Endometrial microvascular endothelial cells (primary cell): ENCODE measurements around the gene PITHD1. TPM values are rescaled to one million over a fixed set of nuclear protein-coding genes. Genes with fewer than 3 reads are reported as not detected.
"Not testable (repeated sequence)": the region's sequence is repeated elsewhere in the genome, so short reads cannot be mapped to it uniquely, and the experiment has no call there.

Experiments
- in situ Hi-C: cut with HindIII; loops from 2 replicates; pipeline ENCODE4 v1.10.0; 2017; ENCODE audit warnings: low sequenced_read_pairs, low pct_unique_long_range_greater_than_20kb; ENCODE audit errors: inconsistent ontology term
- total RNA-seq: library from RNA; depleted of rRNA; stranded (reverse); fragments of >200 nt; gene quantifications from one replicate; pipeline ENCODE4 v1.2.3, GENCODE V29; 2015; ENCODE audit errors: inconsistent ontology term

Gene PITHD1
- total RNA-seq, 1 donor from 2014 or later, result 57.3 TPM

DNA sequence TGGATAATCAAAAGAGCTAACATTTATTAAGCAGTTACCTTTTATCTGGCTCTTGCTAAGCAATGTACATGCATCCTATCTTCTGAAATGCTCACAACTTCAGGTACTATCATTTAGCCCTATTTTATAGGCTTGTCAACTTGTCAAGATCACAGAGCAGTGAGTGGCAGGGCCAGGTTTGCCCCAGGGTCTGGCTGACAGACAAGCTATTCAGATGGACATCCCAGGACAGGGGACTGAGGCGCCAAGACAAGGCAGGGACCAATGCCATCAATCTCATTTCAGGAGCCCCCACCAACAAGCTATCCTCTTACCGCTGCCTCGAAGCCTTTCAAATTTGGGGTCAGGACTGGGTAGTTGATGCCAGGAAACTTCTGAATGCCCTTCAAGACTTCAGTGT lies 38.1 kb downstream of the PITHD1 start:
- in situ Hi-C loops, result no loop called here

DNA sequence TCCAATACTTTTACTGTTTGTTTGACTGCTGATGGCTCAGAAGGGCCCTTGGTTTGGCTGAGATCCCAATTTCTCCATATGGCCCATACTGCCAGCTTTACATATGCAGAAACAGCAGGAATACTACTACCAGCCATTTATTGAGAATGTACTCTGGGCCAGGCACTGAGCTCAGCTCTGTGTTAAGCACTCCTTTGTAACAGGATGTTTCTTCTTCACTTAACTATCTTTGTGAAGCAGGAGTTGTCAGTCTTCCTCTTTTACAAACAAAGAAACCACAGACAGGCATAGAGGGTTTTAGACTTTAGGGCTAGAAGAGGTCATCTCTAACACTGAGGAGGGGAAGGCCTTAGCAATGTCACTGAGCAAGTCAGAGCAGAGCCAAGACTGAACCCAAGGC lies 38.7 kb downstream of the PITHD1 start:
- in situ Hi-C loops, result no loop called here

DNA sequence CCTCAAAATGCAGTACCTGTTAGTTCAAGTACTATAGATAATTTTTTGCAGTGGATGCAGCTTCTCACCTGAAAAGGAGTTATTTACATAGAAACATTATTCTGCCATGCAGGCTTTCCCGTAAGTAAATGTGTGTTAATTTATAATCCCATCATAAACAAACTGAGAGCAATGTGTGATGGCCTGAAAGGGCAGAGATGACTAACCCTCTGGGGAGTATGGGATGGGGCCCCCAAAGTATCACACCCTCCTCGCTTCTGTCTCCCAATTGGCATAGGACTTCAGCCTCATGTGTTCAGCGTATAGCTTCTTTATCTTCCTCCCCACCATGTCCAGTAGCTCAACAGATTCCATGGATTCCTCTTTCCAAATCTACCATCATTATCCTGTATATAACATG lies 39.4 kb downstream of the PITHD1 start:
- in situ Hi-C loops, result no loop called here

DNA sequence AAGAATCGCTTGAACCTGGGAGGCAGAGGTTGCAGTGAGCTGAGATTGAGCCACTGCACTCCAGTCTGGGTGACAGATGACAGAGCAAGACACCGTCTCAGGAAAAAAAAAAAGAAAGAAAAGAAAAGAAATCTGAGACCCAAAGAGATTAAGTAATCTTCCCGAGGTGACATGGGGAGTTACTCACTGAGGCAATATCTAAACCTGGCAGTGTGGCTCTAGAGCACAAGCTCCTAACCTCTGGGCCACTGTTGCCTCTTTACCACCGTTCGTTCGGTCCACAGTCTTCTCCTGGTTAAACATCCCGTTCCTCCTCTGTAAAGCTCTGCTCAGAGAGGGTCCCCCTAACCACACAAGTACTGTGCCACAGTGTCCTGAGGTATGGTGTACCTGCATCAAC lies 45.5 kb downstream of the PITHD1 start:
- in situ Hi-C loops, result no loop called here

DNA sequence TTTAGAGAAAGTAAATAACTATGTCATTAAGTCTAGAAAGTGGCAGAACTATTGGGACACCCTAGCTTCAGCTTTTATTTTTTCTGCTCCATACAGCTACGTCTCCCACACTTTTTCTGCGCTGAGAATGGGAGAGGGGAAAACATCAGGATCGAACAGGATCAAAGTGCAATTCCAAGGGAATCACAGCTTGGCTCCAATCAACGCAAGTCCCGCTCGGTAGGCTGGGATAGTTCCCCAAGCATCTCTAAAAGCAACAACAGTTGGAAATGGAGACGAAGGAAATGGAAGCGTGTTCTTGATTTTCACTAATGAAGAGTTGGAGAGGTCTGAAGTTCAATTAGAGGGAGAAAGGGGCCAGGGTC lies 46.5 kb downstream of the PITHD1 start:
- in situ Hi-C loops, result no loop called here

DNA sequence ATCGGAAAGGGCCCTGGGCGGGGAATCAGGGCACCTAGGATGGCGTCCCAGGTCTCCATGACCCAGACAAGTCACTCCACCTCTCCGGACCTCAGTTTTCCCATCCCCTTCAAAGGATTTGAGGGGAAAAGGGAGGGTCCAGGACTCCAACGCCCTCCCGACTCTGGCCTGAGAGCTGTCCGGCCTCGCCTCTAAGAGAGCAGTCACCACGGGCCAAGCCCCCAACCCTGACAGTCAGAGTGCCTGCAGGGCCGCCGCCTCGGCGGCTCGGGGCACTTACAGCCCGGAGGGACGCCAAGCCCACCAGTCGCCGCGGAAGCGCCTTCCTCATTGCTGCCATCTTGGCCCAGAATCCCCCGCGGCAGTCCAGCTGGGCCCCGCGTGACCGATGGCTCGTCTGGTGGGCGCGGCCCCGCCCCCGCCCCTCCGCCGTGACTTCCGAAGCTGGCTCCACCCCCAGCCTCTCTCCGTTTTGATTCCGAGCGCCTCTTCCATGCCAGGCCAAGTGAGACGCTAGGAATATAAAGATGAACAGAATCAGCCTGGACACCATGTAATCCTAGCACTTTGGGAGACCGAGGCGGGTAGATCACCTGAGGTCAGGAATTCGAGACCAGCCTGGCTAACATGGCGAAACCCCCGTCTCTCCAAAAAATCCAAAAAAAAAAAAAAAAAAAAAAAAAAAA lies 47.0 kb downstream of the PITHD1 start, which contains the start of gene HMGCL:
TSS of gene HMGCL (minus strand) at position 354 of the 686 bp plus-strand sequence. CDS start at position 340, 14 bp downstream.
- in situ Hi-C loops, result no loop called here

DNA sequence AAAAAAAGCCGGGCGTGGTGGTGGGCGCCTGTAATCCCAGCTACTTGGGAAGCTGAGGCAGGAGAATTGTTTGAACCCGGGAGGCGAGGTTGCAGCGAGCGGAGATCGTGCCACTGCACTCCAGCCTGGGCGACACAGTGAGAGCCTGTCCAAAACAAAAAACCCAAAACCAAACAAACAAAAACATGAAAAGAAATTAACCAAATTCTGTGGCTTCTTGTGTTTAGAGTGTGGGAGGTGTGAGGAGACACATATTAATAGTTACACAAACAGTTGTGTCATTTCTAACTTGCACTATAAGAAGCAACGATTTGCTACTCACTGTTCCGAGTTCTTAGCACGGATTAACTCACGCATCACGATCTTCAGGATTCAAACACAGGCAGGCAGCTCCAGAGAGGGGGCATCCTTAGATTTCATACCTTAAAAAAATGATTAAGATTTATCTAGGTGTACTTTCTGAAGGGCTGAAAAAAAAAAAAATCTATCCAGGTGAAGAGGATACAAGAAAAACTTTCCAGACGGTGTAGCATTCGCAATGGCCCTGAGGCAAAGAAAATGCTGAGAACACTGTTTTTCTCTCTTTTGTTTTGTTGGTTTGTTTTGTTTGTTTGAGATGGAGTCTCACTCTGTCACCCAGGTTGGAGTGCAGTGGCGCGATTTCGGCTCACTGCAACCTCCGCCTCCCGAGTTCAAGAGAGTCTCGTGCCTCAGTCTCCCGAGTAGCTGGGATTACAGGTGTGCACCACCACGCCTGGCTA lies 47.7 kb downstream of the PITHD1 start:
- in situ Hi-C loops, result no loop called here

DNA sequence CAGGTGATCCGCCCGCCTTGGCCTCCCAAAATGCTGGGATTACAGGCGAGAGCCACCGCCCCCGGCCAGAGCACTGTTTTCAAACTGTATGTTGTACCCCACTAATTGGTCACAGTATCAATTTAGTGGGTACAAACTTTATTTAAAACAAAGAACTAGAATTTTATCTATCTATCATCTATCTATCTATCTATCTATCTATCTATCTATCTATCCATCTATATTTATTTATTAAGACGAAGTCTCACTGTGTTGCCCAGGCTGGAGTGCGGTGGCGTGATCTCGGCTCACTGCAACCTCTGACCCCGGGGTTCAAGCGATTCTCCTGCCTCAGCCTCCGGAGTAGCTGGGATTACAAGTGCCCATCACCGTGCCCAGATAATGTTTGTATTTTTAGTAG lies 48.4 kb downstream of the PITHD1 start:
- in situ Hi-C loops, result not testable (repeated sequence)

DNA sequence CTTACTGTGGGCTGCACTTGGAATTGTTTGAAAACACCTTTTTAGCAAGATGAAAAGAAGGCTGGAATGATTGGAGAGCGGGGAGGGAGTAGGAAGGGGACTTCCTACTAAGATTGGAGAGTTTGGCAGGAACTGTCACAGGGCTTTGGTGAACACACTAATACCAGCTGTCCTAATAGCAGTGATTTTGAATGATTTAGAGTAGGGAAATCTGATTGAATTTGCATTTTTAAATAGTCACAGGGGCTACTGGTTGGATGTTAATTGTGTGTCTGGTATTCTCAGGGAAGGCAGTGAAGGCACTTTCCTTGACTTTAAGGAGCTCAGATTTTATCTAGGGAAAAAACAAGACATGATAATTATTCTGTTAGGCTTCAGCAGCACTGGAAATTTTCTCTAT lies 49.5 kb downstream of the PITHD1 start:
- in situ Hi-C loops, result no loop called here

DNA sequence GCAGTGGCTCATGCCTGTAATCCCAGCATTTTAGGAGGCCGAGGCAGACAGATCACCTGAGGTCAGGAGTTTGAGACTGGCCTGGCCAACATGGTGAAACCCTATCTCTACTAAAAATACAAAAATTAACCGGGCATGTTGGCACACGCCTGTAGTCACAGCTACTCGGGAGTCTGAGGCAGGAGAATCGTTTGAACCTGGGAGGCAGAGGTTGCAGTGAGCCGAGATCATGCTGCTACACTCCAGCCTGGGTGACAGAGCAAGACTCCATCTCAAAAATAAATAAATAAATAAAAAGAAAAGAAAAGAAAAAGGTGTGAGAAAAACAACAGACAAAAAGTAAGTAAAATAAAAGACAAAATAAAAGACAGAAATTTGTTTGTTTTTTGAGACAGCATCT lies 55.9 kb downstream of the PITHD1 start:
- in situ Hi-C loops, result not testable (repeated sequence)

DNA sequence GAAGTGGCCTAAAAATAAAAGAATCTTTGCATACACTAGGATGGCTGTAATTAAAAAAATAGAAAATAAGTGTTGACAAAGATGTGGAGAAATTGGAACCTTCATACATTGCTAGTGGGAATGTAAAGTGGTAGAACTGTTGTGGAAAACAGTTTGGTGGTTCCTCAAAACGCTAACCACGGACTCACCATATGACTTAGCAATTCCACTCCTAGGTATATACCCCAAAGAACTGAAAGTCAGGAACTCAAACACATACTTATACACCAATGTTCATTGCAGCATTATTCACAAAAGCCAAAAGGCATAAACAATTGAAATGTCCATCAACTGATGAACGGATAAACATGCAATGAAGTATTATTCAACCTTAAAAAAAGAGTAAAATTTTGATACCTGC lies 57.8 kb downstream of the PITHD1 start:
- in situ Hi-C loops, result no loop called here

Other genes starting within 250 kb of the PITHD1 start
- 2.1 TPM for gene E2F2, start 247.2 kb upstream of the PITHD1 start, total RNA-seq
- gene ID3, start 218.9 kb upstream of the PITHD1 start, total RNA-seq, result 302 TPM
- gene RPL11, start 86.6 kb upstream of the PITHD1 start, total RNA-seq, result 642 TPM
- gene ELOA, start 34.9 kb upstream of the PITHD1 start, total RNA-seq, result 32.5 TPM
- 167 TPM for gene LYPLA2, start 12.7 kb downstream of the PITHD1 start, total RNA-seq
- 86.0 TPM for gene GALE, start 22.3 kb downstream of the PITHD1 start, total RNA-seq
- 33.5 TPM for gene HMGCL, start 47.0 kb downstream of the PITHD1 start, total RNA-seq
- 9.7 TPM for gene FUCA1, start 89.9 kb downstream of the PITHD1 start, total RNA-seq
- not detected for gene CNR2, start 134.9 kb downstream of the PITHD1 start, total RNA-seq
- 100 TPM for gene PNRC2, start 181.4 kb downstream of the PITHD1 start, total RNA-seq
- 68.3 TPM for gene SRSF10, start 201.9 kb downstream of the PITHD1 start, total RNA-seq